NCI-H146 (cell line): Measurements from ENCODE around the gene SLC5A9.
A peak's percentile ranks its signal among the peaks of the same experiment; 100 is the strongest.
"Not testable (repeated sequence)": the region's sequence is repeated elsewhere in the genome, so short reads cannot be mapped to it uniquely, and the experiment has no call there.

ENCODE experiments used
- DNase-seq: peaks from one replicate; lab custom pipeline; 2025; lab: John Stamatoyannopoulos, UW

SLC5A9 gene

GRCh38 chr1:48222501-48223242, at the start of gene SLC5A9:
Gene SLC5A9, plus strand, starts transcription at chr1:48222716. Its CDS starts 21 bp downstream, at chr1:48222737.
- no peak for DNase-seq

- DNase-seq, result no peak
These were observed 47.4 kb upstream of the SLC5A9 start for GRCh38 chr1:48175116-48175515.

- DNase-seq, result no peak
These were observed 45.3 kb upstream of the SLC5A9 start for GRCh38 chr1:48177257-48177656.

- no peak for DNase-seq
These were observed 40.7 kb upstream of the SLC5A9 start for GRCh38 chr1:48181669-48182367.

- no peak for DNase-seq
These were observed 40.1 kb upstream of the SLC5A9 start for GRCh38 chr1:48182439-48182838.

GRCh38 chr1:48186306-48186839, 36.1 kb upstream of the SLC5A9 start:
- DNase-seq, result no peak

GRCh38 chr1:48187969-48188563, 34.5 kb upstream of the SLC5A9 start:
- no peak for DNase-seq

GRCh38 chr1:48190881-48191280, 31.6 kb upstream of the SLC5A9 start:
- no peak for DNase-seq

GRCh38 chr1:48194801-48195200, 27.7 kb upstream of the SLC5A9 start:
- no peak for DNase-seq

- no peak for DNase-seq
These were observed 26.3 kb upstream of the SLC5A9 start for GRCh38 chr1:48196237-48196636.

- no peak for DNase-seq
These were observed 23.5 kb upstream of the SLC5A9 start for GRCh38 chr1:48198970-48199369.

GRCh38 chr1:48200166-48200900, 22.2 kb upstream of the SLC5A9 start:
- no peak for DNase-seq

GRCh38 chr1:48202030-48202752, 20.3 kb upstream of the SLC5A9 start:
- DNase-seq, result peak; percentile 22

GRCh38 chr1:48203287-48203900, 19.1 kb upstream of the SLC5A9 start:
- DNase-seq, result peak; percentile 2

- no peak for DNase-seq
These were observed 17.0 kb upstream of the SLC5A9 start for GRCh38 chr1:48205522-48205921.

- no peak for DNase-seq
These were observed 16.1 kb upstream of the SLC5A9 start for GRCh38 chr1:48206371-48206770.

- DNase-seq, result no peak
These were observed 15.4 kb upstream of the SLC5A9 start for GRCh38 chr1:48207131-48207530.

GRCh38 chr1:48207536-48208075, 14.9 kb upstream of the SLC5A9 start:
- DNase-seq, result no peak

GRCh38 chr1:48208251-48208650, 14.3 kb upstream of the SLC5A9 start:
- no peak for DNase-seq

GRCh38 chr1:48208652-48209051, 13.9 kb upstream of the SLC5A9 start:
- no peak for DNase-seq

- DNase-seq, result not testable (repeated sequence)
These were observed 9.1 kb upstream of the SLC5A9 start for GRCh38 chr1:48213462-48213861.
